HG02852 (cell line): ENCODE measurements around the gene ZNF8.
"Not testable (repeated sequence)": the region's sequence is repeated elsewhere in the genome, so short reads cannot be mapped to it uniquely, and the experiment has no call there.

Experiments used
- ATAC-seq: cut with Tn5 transposase; IDR thresholded peaks from one replicate; pipeline ENCODE4 v1.9.1; 2021; ENCODE audit warnings: mild to moderate bottlenecking, moderate library complexity; ENCODE audit not compliant: unreplicated experiment

Gene ZNF8

DNA sequence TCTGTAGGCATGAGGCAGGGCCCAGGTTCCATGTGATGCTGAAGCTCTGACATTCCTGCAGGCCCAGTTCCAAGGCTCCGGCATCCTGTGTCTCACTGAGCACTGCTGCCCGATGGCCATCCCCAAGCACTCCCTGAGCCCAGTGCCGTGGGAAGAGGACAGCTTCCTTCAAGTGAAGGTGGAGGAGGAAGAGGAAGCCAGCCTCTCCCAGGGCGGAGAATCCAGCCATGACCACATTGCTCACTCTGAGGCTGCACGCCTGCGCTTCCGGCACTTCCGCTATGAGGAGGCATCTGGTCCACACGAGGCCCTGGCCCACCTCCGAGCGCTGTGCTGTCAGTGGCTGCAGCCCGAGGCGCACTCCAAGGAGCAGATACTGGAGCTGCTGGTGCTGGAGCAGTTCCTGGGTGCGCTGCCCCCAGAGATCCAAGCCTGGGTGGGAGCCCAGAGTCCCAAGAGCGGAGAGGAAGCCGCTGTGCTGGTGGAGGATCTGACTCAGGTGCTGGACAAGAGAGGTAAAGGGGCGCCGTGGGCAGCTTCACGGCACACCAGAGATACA lies 56.0 kb downstream of the ZNF8 start:
- no peak for ATAC-seq

GRCh38 chr19:58335630-58336029 lies 56.9 kb downstream of the ZNF8 start:
- no peak for ATAC-seq

- ATAC-seq, result no peak
These were observed 57.5 kb downstream of the ZNF8 start for GRCh38 chr19:58336216-58336615.

- no peak for ATAC-seq
These were observed 58.1 kb downstream of the ZNF8 start for GRCh38 chr19:58336820-58337219.

DNA sequence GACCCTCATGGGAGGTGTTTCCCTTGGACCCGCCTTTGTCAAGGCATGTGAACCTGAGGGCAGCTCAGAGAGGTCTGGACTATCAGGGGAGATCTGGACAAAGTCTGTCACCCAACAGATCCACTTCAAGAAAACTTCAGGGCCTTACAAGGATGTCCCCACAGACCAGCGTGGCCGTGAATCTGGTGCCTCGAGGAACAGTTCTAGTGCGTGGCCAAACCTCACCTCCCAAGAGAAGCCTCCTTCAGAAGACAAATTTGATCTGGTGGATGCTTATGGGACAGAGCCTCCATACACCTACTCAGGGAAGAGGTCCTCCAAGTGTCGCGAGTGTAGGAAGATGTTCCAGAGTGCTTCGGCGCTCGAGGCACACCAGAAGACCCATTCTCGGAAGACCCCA lies 59.6 kb downstream of the ZNF8 start:
- ATAC-seq, result no peak

- no peak for ATAC-seq
These were observed 60.2 kb downstream of the ZNF8 start for GRCh38 chr19:58338825-58339558.

GRCh38 chr19:58345558-58345957 lies 66.8 kb downstream of the ZNF8 start:
- ATAC-seq, result no peak

GRCh38 chr19:58346961-58347929 lies 68.5 kb downstream of the ZNF8 start:
- peak; percentile 81 for ATAC-seq

DNA sequence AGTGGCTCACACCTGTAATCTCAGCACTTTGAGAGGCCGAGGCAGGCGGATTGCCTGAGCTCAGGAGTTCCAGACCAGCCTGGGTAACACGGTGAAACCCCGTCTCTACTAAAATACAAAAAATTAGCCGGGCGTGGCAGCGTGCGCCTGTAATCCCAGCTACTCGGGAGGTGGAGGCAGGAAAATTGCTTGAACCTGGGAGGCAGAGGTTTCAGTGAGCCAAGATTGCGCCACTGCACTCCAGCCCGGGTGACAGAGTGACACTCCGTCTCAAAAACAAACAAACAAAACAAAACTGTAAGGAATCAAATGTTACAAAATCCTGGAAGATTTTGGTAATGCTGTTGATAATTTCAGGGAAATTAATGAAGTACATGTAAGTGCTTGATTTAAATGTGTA lies 69.3 kb downstream of the ZNF8 start:
- not testable (repeated sequence) for ATAC-seq

DNA sequence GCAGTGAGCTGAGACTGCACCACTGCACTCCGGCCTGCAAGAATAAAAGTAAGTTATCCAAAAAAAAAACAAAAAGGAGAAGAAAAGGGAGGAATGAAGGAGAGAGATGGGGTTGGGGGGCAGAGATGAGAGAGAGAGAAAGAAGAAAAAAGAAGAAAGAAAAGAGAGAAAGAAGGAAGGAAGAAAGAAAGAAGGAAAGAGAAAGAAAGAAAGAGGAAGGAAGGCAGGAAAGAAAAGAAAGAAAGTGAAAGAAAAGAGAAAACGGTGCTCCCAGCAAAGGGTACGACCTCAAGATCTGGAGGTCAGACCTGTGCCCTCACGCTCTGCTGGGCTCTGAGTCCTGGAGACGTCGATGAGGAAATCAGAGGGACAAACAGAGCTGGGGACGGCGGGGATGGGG lies 70.8 kb downstream of the ZNF8 start:
- no peak for ATAC-seq

- no peak for ATAC-seq
These were observed 71.5 kb downstream of the ZNF8 start for GRCh38 chr19:58350001-58350861.

GRCh38 chr19:58350871-58351557 lies 72.3 kb downstream of the ZNF8 start:
- no peak for ATAC-seq

- ATAC-seq, result no peak
These were observed 72.8 kb downstream of the ZNF8 start for GRCh38 chr19:58351558-58351878.

DNA sequence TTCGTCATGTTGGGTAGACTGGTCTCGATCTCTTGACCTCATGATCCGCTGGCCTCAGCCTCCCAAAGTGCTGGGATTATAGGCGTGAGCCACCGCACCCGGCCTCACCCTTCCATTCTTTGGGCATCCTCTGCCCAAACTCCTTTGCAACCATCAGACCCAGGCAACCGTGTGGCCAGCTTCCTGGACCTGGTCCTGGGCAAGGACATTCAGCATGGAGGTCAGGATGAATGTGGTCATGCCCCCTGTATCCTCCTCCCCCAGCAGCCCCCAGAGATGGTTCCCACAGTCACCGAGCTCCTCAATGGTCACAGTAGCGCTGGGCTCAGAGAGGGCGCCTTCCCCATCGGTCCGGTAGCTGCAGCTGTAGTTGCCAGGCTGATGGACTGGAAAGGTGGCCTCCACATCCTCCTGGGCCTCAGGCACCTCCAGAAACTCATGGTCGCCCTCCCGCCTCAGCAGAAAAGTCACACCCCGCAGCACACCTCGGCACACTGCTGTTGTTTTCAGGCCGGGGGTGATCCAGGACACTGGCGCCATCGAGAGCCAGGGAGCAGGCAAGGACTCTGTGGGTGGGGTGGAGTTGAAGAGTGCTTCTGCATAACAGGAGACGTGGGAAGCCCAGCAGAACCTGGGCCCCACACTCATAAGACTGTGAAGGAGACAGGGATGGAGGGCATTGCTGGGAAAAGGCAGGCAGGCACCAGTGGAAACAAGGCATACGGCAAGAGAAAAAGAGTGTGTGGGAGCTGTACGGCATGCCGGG lies 73.4 kb downstream of the ZNF8 start:
- no peak for ATAC-seq
